ENCODE data around the gene PID1.

Gene PID1

DNA sequence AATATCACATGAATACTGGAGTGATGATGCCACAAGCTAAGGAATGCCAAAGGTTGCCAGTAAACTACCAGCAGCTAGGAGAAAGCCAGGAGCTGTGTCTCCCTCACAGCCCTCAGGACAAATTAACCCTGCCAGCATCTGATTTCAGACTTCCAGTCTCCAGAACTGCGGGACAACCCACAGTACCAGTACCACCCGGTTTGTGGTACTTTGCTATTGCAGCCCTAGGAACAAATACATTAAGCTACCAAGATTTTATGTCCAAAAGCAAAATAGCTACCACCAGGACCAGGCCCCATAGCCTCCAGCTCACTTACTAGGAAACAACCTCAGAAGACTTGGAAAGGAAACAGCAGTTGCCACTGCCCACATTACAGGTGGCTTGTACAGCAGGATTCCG lies 10.0 kb downstream of the PID1 start:
- no peak for DNase-seq (ENCODE audit: low read depth)

DNA sequence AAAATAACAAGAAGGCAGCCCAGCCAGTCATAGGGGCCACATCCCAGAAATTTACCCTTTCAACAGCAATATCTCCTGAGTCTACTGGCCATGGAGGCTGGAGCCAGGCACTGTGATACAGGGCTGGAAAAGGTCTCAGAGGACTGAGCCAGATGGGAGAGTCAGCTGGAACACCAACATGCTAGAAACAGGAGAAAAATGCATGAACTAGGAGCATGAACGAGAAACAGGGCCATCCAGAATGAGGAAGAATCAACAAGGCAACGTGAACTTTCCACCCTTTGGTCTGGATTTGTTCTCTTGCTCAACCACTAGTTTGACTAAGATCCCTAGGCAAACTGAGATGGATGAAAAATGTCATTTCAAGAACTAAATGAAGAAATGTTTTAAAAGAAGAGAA lies 13.1 kb downstream of the PID1 start:
- DNase-seq (ENCODE audit: low read depth): no peak

DNA sequence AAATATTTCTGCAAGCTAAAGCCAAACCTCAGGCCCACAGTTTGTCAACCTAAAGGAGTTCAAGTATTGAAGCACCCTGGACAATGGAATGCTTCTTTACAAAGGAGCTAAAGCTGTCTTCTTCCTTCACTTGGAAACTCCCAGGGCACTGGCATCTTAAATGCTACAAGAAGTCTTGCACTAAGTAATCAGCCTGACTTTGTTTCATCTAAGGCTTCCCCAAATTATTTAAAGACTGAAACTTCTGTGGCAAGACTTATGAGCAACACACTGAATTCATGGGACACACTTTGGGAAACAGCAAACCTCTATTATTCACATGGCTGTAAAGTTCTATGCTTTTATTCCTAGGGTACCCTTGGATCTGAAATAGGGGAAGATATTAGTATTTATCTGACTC lies 14.7 kb downstream of the PID1 start:
- DNase-seq (ENCODE audit: low read depth): no peak

DNA sequence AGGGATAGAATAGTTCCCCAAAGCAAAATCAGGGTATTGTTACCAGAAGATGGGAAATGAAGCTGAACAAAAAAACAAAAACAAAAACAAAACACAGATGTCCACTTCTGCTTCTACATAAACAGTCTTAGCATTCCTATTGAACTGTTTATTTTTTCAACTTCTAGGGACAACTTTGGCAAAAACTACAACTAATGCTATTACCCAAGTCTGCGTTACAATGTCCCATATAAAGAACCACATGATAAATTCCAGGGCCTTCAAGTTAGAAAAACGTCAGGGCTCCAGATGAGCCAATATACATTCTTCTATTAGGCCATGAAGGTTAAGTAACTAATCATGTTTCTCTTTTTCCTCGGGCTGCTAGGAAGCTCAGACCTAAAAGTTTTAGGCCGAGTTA lies 16.9 kb downstream of the PID1 start:
- DNase-seq (ENCODE audit: low read depth): no peak

DNA sequence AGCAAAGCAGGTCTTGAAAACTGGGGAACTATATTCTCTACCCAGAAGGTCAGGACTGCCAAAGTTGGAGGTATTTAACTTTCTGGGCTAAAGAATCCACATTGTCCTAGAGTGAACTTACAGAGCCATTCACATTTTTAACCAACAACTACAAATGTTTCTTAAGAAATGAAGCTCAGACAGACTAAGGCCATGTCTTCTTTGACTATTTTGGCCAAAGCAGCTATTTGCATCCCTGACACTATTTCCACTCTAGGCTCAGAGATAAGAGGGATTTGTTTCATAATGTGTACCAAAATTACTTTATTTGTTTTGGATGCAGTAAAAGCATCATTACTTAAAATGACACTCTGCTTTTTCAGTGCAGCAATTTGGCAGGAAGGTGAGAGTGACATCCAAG lies 18.1 kb downstream of the PID1 start:
- DNase-seq (ENCODE audit: low read depth): no peak

DNA sequence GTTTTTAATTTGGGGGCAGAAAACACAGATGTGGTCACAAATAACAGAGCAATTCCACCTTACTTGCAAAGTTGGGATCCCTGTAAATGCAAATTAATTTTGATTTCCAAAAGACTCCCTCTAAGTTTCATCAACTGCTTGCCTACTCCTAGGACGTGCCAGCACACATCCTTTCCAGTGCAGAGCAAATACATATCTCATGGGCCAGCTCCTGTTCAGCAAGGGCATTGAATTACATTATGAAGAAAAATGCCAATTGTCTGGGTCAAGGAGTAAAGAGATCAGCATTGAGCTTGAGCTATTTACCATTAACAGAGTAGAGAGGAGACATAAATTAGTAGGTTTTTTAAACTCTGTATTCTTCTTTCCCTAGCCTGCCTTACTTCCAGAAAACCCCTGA lies 18.8 kb downstream of the PID1 start:
- DNase-seq (ENCODE audit: low read depth): no peak

DNA sequence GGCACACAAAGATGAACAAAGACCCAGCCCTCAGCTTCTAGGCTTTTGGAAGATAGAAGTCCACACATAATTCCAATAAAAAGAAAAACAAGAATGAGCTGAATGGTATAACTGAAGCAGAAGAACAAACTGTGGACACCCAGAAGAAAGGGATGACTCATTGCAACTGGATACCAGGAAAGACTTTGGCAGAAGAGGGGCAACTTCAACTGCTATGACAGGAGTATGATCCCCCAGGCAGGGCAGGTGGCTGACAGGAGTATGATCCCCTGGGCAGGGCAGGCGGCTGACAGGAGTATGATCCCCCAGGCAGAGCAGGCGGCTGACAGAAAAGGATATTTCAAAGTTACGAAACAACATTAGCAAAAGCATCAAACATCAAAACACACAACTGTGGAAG lies 21.6 kb downstream of the PID1 start:
- no peak for DNase-seq (ENCODE audit: low read depth)

DNA sequence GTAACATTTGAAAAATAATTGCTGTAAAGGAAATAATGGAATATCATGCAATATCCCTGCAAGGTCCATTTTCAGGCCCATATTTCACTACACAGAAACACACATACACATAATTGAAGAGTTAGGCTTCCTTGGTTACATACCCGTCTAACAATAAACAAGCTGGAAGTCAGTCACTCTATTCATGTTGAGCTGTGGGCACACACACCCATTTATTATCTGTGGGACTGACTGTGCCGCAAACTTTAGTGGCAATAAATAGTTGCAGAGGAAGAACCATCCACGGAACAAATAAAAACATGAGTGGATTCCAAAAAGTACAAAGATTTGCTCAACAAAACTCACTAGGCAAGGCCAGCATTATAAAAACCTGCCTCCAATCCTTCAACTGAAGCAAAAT lies 24.8 kb downstream of the PID1 start:
- DNase-seq (ENCODE audit: low read depth): no peak

DNA sequence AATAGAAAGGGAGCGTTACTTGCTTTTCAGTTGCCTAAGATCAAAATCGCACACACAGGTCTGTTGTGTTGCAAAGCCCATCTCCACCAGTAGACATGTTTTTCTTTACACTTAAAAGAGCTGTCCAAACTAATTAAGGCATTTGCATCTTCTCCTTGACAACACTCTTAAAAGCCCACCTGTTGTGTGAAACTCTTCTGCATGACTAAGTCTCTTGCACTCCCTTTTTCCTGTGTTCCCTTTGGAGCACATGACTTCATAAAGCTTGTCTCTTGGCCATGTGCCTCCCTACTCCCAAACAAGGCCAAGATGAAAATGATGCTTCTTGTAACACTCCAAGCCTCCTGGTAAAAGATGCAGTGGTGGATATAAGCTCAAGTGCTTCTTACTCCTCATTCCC lies 26.1 kb downstream of the PID1 start:
- DNase-seq (ENCODE audit: low read depth): no peak

DNA sequence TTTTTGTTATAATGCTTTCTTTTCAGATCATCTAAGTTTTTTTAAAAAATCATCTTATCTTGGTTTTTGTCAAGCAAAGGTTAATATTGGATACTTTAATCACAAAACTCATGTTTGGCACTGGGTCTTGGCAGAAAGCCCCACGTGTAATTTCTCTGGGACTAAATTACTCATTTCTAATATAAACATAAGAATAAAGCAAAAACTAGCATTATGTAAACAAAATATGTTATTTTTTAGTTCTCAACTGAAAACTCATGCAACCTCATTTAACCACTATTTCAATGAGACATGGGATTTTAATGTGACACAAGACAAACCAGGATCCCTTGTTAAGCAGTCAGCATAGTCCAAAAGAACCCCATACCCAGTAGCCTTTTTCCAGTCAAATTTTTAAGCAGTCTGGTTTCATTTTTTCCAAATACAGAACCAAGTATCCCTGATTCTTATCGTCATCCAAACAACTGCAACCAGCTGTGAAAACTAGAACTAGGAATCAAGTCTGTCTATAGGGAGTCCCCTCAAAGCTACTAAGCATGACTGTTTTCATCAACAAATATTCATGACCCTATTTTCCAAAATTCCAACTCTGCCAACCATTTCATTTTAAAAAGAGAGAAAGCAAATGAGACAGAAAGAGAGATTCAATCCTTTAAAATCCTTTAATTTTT lies 27.1 kb downstream of the PID1 start:
- no peak for DNase-seq (ENCODE audit: low read depth)

DNA sequence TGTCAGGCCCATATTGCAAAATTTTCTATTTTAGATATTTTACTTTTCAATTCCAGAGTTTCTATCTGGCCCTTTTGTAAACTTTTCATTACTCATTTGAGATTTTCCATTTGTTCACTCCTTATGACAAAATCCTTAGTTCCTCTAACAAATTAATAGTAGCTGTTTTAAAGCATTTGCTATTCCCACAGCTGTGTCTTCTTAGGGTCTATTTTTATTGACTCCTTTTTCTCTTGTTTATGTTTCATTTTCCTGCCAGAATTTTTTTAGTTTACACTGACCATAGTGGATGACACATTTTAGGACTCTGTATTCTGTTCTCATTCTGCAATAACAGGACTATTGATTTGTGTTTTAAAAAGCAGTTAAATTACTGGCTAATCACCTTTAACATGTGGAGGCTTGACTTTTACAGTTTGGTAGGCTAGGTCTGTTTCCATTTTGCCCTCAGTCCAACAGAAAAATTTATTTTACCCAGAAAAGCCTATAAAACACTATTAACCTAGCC lies 30.0 kb downstream of the PID1 start:
- no peak for DNase-seq (ENCODE audit: low read depth)

DNA sequence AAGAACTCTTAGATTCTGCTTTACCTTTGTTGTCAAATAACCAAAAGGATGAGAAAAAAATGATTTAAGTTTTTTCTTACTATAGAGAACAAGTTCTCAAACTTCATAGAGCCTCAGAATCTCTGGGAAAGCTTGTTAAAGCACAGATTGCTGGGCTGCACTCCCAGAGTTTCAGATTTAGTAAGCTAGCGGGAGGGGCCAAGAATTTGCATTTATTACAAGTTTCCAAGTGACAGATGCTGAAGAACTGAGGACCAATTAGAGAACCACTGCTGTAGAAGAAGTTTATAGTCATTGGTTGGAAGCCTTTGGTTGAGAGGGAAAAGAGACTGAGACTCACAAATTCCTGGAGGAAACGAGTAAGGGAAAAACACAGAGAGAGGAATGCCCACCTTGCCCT lies 32.1 kb downstream of the PID1 start:
- DNase-seq (ENCODE audit: low read depth): no peak

DNA sequence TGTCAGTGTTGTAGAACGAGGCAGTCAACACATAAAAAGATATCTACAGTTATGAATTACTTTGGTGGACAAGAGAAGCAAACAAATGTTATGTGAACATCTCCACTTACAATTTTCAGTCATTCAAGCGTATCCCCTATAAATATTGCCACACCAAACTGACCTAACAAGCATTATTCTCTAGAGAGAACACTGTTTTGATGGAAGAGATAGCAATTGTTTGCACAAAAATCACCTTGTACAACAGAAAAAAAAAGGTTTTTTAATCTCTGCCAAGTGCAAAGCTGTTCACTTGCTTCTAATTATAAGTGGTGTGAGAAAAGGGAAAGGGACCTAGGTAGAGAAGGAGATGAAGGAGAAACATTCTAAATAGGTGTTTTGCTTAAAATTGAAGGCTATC lies 33.8 kb downstream of the PID1 start:
- DNase-seq (ENCODE audit: low read depth): no peak

DNA sequence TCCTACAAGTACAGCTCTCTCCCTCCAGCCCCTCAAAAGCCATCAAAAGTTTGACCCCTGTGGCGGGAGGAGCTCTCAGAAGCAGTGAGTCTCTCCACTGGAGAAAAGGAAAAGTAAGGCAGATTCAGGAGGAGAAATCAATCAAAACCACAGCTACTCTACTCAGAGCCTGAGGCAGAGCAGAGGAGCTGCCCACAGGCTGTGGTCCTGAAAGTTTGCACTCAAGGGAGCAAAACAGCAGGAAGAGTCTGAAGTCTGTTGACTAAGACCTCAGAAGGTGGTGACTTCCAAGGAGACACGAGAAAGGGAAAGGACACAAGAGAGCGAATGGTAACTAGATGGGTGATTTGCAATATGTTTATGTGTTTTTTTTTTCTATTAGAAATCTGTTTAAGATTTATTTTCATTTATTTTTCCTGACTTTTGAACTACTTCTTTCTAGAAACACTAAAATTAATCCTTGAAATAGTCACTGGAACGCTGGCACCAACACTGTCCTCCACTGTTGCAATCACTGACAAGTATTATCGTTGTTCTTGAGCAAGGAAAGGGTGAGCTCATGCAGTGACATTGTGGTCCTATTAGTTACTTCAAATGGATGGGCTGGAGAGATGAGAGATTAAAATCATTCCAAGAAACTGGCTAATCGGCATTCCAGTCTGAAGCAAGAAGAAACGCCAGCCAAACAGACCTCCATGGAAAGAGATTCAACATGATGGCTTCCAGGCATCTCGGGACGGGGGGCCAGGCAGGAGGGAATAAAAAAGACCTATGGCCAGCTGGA lies 35.8 kb downstream of the PID1 start:
- no peak for DNase-seq (ENCODE audit: low read depth)

DNA sequence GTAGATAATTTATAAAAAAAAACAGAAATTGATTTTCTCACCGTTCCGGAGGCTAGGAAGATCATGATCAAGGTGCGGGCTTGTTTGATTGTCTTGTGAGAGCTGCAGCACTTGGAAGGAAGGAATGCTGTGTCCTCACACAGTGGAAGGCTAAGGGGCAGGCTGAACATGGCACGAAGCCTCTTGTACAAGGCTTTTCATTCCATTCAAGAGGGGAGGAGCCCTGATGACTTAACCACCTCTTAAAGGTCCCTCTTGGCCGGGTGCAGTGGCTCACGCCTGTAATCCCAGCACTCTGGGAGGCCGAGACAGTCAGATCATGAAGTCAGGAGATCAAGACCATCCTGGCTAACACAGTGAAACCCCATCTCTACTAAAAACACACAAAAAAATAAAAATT lies 39.2 kb downstream of the PID1 start:
- no peak for DNase-seq (ENCODE audit: low read depth)

DNA sequence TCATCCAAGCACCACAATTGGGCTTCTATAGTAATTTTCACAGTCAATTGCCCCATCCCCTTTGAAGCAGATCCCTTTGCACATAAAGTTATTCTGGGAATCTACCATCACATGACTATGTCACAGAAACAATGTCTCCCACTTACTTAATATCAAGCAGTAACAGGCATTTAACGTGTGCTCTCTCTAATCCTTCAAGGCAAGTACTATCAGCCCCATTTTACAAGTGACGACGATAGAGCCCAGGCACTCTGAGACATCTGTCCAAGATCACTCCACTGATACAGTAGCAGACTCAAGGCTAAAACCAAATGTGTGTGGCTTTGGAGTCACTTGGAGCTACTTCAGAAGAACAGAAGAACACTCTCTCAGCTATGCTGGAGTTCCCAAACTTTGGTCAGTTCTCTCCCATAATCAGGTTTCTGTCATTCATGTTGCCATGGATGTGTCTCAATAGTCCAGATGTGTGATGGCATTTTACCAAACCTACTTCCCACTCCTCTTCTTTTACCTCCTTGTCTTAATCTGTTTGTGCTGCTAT lies 39.7 kb downstream of the PID1 start:
- no peak for DNase-seq (ENCODE audit: low read depth)

DNA sequence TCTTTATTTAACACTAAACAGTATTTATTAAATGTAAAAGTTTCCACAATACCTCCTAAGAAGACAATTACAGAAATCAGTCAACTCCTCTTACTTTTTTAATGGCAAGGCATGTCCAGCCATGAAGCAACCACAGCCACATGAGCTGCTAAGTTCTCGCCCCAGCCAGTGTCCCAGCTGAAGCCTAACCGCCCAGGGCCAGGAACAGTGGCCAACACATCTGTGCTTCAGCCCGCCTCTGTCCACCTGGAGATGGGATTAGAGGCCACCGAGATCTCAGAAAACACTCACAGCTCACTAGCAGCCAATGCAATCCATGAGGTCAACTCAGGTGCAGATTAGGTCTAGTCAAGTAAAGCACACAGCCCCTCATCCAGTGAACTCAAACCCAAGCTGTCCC lies 40.2 kb downstream of the PID1 start:
- no peak for DNase-seq (ENCODE audit: low read depth)

DNA sequence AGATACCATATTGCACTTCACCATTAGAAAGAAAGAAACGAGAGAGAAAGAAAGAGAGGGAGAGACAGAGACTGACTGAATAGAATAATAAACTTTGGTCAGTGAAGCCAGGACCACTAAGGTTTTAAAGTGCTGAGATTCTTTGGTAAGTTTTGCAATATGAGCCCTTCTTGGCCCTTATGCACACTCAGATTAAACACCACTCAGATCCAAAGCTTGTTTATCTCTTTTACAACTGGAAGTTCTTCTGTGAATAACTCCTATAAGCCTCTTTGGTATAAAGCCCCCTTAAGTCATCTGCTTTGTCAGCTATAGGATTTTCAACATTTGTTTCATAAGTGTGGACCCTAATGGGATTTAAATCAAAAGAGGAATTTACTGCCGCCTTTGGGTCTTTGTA lies 40.8 kb downstream of the PID1 start:
- no peak for DNase-seq (ENCODE audit: low read depth)

DNA sequence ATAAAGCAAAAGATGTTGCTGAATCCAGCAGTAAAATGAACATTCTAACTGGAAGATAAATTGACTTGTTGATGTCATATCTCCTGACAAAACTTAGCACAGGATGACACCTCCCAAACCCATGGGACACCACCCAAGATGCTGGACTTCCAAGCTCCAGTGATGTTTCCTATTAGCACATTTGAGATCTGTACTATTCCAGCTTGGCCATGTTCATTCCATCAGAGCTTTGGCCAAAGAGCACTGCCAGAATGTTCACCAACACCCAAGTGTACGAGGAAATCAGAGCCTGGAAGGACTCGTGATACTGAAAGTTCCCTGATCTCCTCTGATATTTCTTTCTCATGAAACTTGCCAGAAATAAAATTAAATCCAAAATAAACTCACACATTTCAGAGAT lies 44.7 kb downstream of the PID1 start:
- DNase-seq (ENCODE audit: low read depth): no peak

DNA sequence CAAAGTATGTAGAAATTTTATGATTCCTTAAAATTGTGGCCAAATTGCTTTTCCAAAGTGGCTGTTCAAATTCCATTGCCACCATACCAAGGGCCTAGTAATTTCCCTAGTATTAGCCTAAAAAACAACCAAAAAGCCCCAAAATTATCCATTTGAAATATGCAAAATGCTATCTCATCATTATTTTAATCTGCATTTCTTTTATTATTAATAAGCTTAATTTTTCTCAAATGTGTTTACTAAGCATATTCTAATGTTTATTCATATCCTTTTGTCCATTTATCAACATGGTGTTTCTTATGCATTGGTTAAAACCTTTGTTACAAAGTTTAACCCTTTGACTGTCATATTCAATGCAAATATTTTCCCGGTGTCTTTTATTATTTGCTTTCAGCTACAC lies 48.0 kb downstream of the PID1 start:
- DNase-seq (ENCODE audit: low read depth): no peak

DNA sequence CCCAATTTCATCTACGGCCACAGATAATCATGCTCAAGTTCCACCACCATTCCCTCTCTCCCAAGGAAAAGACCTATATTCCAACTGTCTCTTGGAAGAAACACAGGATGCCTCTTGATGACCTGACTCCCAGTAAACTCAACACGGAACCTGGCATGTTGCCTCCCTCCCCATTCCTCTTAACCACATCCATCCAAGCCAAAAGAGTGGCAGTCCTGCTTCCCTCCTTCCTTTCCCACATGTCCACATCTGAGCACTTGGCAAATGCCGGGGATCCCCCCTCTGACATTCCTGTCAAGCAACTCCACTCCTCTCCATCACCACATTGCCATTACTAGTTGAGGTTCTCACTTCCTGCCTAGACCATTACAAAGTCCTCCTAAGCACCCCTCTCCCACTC lies 49.4 kb downstream of the PID1 start:
- no peak for DNase-seq (ENCODE audit: low read depth)

DNA sequence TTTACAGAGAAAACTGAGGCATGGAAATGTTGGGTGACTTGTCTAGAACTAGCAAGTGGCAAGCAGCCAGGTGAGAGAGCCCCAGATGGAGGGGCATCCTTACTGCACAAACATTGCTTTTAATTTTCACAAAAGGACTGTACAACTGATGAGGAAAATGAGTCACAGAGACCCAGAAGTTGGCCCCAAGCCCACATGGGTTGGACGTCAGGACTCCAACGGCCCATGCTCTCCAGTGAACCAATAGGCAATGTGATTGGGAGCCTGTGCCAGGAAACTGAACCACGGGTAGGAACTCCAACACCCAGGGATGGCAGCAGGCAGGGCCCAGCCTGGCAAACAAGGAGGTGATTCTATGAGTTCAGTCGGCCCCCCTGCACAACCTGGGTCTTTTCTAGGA lies 50.8 kb downstream of the PID1 start:
- no peak for DNase-seq (ENCODE audit: low read depth)

DNA sequence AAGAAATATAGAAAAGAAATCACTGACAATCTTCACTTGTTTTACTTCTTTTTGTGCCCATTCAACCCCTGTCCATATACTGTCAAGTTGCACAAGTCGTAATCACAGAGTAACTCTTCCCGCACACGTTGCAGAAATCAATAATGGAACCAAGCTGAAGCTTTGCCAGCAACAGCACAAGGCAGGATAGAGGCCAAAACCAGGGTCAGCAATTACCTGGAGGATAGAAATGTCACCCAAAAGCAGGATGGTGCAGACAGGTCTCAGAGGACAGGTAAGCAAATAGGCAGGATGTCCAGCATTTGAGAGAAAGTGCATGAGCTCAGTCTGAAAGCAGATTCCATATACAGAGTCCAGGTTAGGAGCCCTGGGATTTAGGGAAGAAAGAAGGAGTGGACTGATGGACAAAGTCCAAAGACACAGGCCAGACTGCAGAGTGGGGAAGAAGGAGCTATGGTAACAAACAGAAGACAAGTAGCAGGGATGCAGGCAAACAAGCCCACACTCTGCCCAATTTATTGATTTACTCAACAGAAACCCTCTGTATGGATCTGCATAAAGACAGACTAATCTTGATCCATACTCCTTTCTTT lies 52.7 kb downstream of the PID1 start:
- DNase-seq (ENCODE audit: low read depth): no peak

Data from activated T-helper 9 cell treated with anti-CD3 and anti-CD28 coated beads, Interleukin-2, amount 50 U/mL, for 16 hours (primary cell).